DOHH2 (cell line): Measurements from ENCODE around the gene GMDS.

ENCODE experiments used
- CTCF ChIP-seq: fragments of 200-600 bp; sonication (generic); IDR thresholded peaks from one replicate; pipeline ENCODE4 v1.5.1; 2014; ENCODE audit warnings: antibody characterized with exemption, mild to moderate bottlenecking, low read depth, low read length; ENCODE audit not compliant: poor library complexity, severe bottlenecking
- EZH2phosphoT487 ChIP-seq: fragments of 200-600 bp; sonication (generic); IDR thresholded peaks from 2 replicates; pipeline ENCODE4 v1.6.1; 2017; ENCODE audit warnings: borderline replicate concordance, mild to moderate bottlenecking, antibody characterized with exemption, low read length, moderate library complexity, mixed read lengths

GRCh38 chr6:1870932-1871331 is 374.5 kb downstream of the GMDS start:
- TF ChIP-seq CTCF (no peak), EZH2phosphoT487 (no peak)
